Neuronal stem cell (in vitro differentiated cells): ENCODE data around the gene SCNN1A. TPM values are rescaled to one million over a fixed set of nuclear protein-coding genes. Genes with fewer than 3 reads are reported as not detected.

Source experiments
- DNase-seq: peaks from one replicate; pipeline ENCODE4 v3.0.0-alpha.2; 2013; ENCODE audit warnings: low spot score
- H2AFZ ChIP-seq: one replicate; pipeline ENCODE4 v1.6.1; 2013; ENCODE audit warnings: mild to moderate bottlenecking, low read length, inconsistent platforms
- H2AK5ac ChIP-seq: 2 replicates; pipeline ENCODE4 v1.6.1; 2013; ENCODE audit warnings: low read depth, mild to moderate bottlenecking, inconsistent platforms, low read length, moderate library complexity, mixed read lengths
- H2BK120ac ChIP-seq: 2 replicates; pipeline ENCODE4 v1.6.1; 2013; ENCODE audit warnings: low read depth, mild to moderate bottlenecking, inconsistent platforms, low read length, moderate library complexity, mixed read lengths
- H2BK12ac ChIP-seq: one replicate; pipeline ENCODE4 v1.6.1; 2013; ENCODE audit warnings: low read length, inconsistent platforms
- H2BK15ac ChIP-seq: 2 replicates; pipeline ENCODE4 v1.6.1; 2013; ENCODE audit warnings: mild to moderate bottlenecking, low read length, inconsistent platforms, mixed read lengths
- H2BK5ac ChIP-seq: one replicate; pipeline ENCODE4 v1.6.1; 2013; ENCODE audit warnings: inconsistent platforms, mild to moderate bottlenecking, low read length, moderate library complexity
- H3K14ac ChIP-seq: one replicate; pipeline ENCODE4 v1.6.1; 2013; ENCODE audit warnings: low read length, inconsistent platforms
- H3K18ac ChIP-seq: 2 replicates; pipeline ENCODE4 v1.6.1; 2013; ENCODE audit warnings: low read length, inconsistent platforms
- H3K23ac ChIP-seq: 2 replicates; pipeline ENCODE4 v1.6.1; 2013; ENCODE audit warnings: low read depth, mild to moderate bottlenecking, mixed read lengths, low read length, inconsistent platforms; ENCODE audit not compliant: poor library complexity
- H3K27ac ChIP-seq: replicated peaks from 3 replicates; pipeline ENCODE4 v1.5.1; 2013; ENCODE audit warnings: low read length, inconsistent platforms
- H3K27me3 ChIP-seq, 3 experiments: 2 replicates each; pipeline ENCODE4 v1.6.1; 2013; ENCODE audit warnings: low read length in 3 of 3, mild to moderate bottlenecking in 2 of 3, inconsistent platforms in 1 of 3, low read depth in 1 of 3, mixed read lengths in 1 of 3, moderate library complexity in 1 of 3; ENCODE audit not compliant: control insufficient read depth in 3 of 3, insufficient read depth in 3 of 3
- H3K36me3 ChIP-seq, 2 donors: replicated peaks in 1 of 2; 2 replicates each; pipeline ENCODE4 v1.6.1; 2013; ENCODE audit warnings: low read length in 2 of 2; ENCODE audit not compliant: control insufficient read depth in 2 of 2, insufficient read depth in 2 of 2
- H3K4ac ChIP-seq: 2 replicates; pipeline ENCODE4 v1.6.1; 2013; ENCODE audit warnings: inconsistent platforms, mild to moderate bottlenecking, low read length, moderate library complexity
- H3K4me1 ChIP-seq, 2 donors: 1 replicate in 1 of 2; 2 replicates in 1 of 2; pipeline ENCODE4 v1.6.1; 2013; ENCODE audit warnings: low read length in 2 of 2, low read depth in 1 of 2; ENCODE audit not compliant: control insufficient read depth in 2 of 2, insufficient read depth in 1 of 2
- H3K4me2 ChIP-seq: one replicate; pipeline ENCODE4 v1.6.1; 2013; ENCODE audit warnings: mild to moderate bottlenecking, low read length, inconsistent platforms; ENCODE audit not compliant: insufficient read depth, poor library complexity, severe bottlenecking
- H3K4me3 ChIP-seq, 2 donors: 2 replicates each; pipeline ENCODE4 v1.5.1; 2013; ENCODE audit warnings: low read length in 2 of 2, mild to moderate bottlenecking in 2 of 2, inconsistent platforms in 1 of 2, moderate library complexity in 1 of 2
- H3K79me1 ChIP-seq: one replicate; pipeline ENCODE4 v1.6.1; 2013; ENCODE audit warnings: low read depth, mild to moderate bottlenecking, inconsistent platforms, low read length, moderate library complexity
- H3K9ac ChIP-seq: one replicate; pipeline ENCODE4 v1.6.1; 2013; ENCODE audit warnings: mild to moderate bottlenecking, low read depth, low read length, inconsistent platforms; ENCODE audit not compliant: poor library complexity
- H3K9me3 ChIP-seq, 2 donors: replicated peaks in 1 of 2; 2 replicates each; pipeline versions ENCODE3 to v1.6.1; 2013; ENCODE audit warnings: low read length in 2 of 2, mild to moderate bottlenecking in 2 of 2, inconsistent platforms in 1 of 2, low read depth in 1 of 2, mixed read lengths in 1 of 2, moderate library complexity in 1 of 2; ENCODE audit not compliant: control insufficient read depth in 2 of 2, insufficient read depth in 1 of 2
- H4K8ac ChIP-seq: one replicate; pipeline ENCODE4 v1.6.1; 2013; ENCODE audit warnings: low read depth, mild to moderate bottlenecking, inconsistent platforms, low read length, moderate library complexity
- H4K91ac ChIP-seq: one replicate; pipeline ENCODE4 v1.6.1; 2013; ENCODE audit warnings: low read length, low read depth, mild to moderate bottlenecking, inconsistent platforms; ENCODE audit not compliant: poor library complexity
- whole genome bisulfite sequencing, 2 donors: extraction: QIAGEN DNeasy Blood & Tissue Kit; methylation state at CpG; one replicate each; pipeline ENCODE4 v1.1.7; 2013; ENCODE audit warnings: missing lambda C conversion rate in 2 of 2, mixed read lengths in 1 of 2; ENCODE audit not compliant: insufficient read length in 2 of 2, insufficient replicate concordance in 1 of 2; ENCODE audit errors: extremely low coverage in 2 of 2; 5-methylcytosine and 5-hydroxymethylcytosine counted together
- polyA plus RNA-seq, 2 experiments: library from polyadenylated mRNA; stranded (reverse); fragments of 200-250 nt; gene quantifications; one replicate each; pipeline ENCODE4 v1.2.3, GENCODE V29; 2013

SCNN1A gene
- polyA plus RNA-seq (2013, experiment 1 of 2): 0.40 TPM
- 0.68 TPM for polyA plus RNA-seq (2013, experiment 2 of 2)

DNA sequence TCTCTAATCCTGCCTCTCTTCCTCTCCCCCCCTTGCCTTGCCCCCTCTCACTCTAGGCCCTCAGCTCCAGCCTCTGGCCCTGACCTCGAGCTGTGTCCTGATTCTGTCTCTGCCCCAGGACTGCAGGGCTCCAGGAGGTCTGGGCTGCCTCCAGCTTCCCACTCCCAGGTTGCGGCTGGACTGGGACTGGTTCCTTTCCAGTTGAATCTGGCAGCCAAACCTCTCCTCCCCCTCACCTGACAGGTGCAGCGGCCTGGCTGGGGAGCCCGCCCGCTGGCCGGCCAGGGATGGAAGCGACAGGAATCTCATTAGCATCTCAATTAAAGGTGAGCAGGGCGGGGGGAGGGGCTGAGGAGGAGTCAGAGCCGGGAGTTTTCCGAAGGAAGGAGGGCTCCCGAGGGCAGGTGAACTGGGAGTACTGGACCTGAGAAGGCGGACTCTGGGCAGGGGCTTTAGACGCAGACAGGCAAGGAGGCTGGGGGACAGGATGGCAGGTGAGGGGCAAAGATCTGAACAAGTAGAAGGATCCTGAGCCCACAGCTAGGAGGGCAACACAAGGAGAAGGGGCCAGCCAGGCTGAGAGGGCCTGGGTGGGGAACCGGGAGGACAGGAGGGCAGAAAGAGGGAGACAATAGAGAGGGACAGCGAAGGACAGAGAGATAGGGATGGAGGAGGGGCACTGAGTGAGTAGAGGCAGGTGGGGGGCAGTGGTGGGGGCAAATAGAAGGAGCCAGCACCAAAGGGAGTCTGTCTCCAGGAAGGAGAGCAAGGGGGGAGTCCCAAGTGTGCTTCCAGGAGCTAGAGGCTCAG lies at the start of gene SCNN1A:
Gene SCNN1A, minus strand, starts transcription at position 295 of the 810 bp plus-strand sequence. CDS start 780 bp downstream, outside the sequence.
- no peak for DNase-seq
- Histone ChIP-seq H3K18ac (peak within 1 kb of the TSS; percentile 92), H3K4me1 (peaks cover 46 to 53% of the 10 kb centered on the region in 2 donors), H3K36me3 (no peaks in the 10 kb centered on the region), H2AK5ac (peak within 1 kb of the TSS; percentile 79), H4K91ac (peak within 1 kb of the TSS; percentile 11), H3K4ac (no peak within 1 kb of the TSS), H3K14ac (peak within 1 kb of the TSS; percentile 10), H2BK15ac (peak within 1 kb of the TSS; percentile 94), H3K23ac (peak within 1 kb of the TSS; percentile 74), H3K9me3 (no peaks in the 10 kb centered on the region), H2BK5ac (peak within 1 kb of the TSS; percentile 15), H2BK120ac (peak within 1 kb of the TSS; percentile 84), H2AFZ (peak within 1 kb of the TSS; percentile 90), H2BK12ac (peak within 1 kb of the TSS; percentile 98), H4K8ac (peak within 1 kb of the TSS; percentile 95), H3K27me3 (peaks cover 0 to 12% (median 0%) of the 10 kb centered on the region in 3 experiments), H3K79me1 (no peaks in the 10 kb centered on the region), H3K4me3 (no peak within 1 kb of the TSS), H3K27ac (no peak within 1 kb of the TSS), H3K9ac (peak within 1 kb of the TSS; percentile 65), H3K4me2 (peak within 1 kb of the TSS; percentile 34)
- no CpG with 5 or more reads among the region's 15 CpGs for WGBS, 2 donors

DNA sequence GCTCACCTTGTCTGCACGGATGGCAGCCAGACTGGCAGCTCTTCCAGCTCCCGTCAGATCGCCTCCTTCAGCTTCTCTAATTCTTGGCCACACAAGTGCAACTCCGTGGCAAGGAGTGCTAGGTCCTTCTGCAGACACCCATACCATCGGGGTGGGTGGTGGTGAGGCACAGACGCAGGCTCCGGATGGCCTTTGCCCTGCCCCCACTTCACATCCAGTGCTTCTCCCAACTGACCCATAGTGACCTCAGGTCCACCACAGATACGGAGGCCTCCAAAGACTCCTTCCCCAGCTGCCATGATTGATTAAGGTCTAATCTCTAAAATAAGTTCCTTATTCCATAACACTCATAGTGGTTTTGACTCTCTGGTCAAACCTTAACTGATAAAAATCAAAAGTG lies 49.5 kb upstream of the SCNN1A start:
- H3K18ac ChIP-seq: peak overlapping the region; percentile 40
- H2BK5ac ChIP-seq: no peak overlapping the region
- no peak overlapping the region for H3K27ac ChIP-seq
- H3K79me1 ChIP-seq: no peaks in the 10 kb centered on the region
- H3K23ac ChIP-seq: no peak overlapping the region
- no peak overlapping the region for H2BK120ac ChIP-seq
- no peak overlapping the region for H3K4me2 ChIP-seq
- WGBS, 2 donors: no CpG with 5 or more reads among the region's 8 CpGs
- no peaks in the 10 kb centered on the region for H3K9me3 ChIP-seq
- peak overlapping the region; percentile 51 for H2AK5ac ChIP-seq
- no peak overlapping the region for H2BK12ac ChIP-seq
- H3K14ac ChIP-seq: no peak overlapping the region
- H3K27me3 ChIP-seq: no peaks in the 10 kb centered on the region
- no peaks in the 10 kb centered on the region for H3K36me3 ChIP-seq
- H3K9ac ChIP-seq: no peak overlapping the region
- no peak overlapping the region for H2BK15ac ChIP-seq
- DNase-seq: no peak
- no peak overlapping the region for H4K8ac ChIP-seq
- peaks cover 1 to 4% of the 10 kb centered on the region in 2 donors for H3K4me1 ChIP-seq
- no peak overlapping the region for H4K91ac ChIP-seq
- H3K4ac ChIP-seq: no peak overlapping the region
- H3K4me3 ChIP-seq: no peak overlapping the region
- no peak overlapping the region for H2AFZ ChIP-seq

DNA sequence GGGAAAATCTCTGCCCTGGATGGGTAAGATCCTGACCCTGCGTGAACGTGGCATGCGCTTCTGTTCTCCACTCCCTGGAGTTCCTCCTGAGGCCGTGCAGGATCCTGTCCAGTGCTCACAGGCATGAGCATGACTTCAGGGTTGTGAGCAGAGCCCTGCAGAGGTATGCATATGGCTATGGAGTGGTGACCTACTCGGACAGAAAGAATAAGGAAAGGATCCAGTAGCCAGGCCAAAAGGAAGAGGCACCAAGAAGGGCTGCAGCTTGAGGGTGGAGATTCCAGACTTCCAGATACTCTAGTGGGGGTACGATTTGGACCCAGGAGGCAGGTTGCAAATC lies 48.6 kb upstream of the SCNN1A start:
- Histone ChIP-seq H3K9ac (no peak overlapping the region), H3K18ac (peak overlapping the region; percentile 20), H3K79me1 (no peaks in the 10 kb centered on the region), H2AFZ (peak overlapping the region; percentile 72), H3K4me1 (peaks cover 1 to 4% of the 10 kb centered on the region in 2 donors), H3K4me3 (no peak overlapping the region), H3K4ac (no peak overlapping the region), H2BK5ac (no peak overlapping the region), H2AK5ac (no peak overlapping the region), H3K27me3 (no peaks in the 10 kb centered on the region), H2BK120ac (no peak overlapping the region), H3K14ac (no peak overlapping the region), H2BK12ac (no peak overlapping the region), H4K8ac (no peak overlapping the region), H3K23ac (no peak overlapping the region), H3K9me3 (no peaks in the 10 kb centered on the region), H3K4me2 (no peak overlapping the region), H3K36me3 (no peaks in the 10 kb centered on the region), H2BK15ac (no peak overlapping the region), H4K91ac (no peak overlapping the region), H3K27ac (no peak overlapping the region)
- no CpG with 5 or more reads among the region's 6 CpGs for WGBS, 2 donors
- DNase-seq: no peak

DNA sequence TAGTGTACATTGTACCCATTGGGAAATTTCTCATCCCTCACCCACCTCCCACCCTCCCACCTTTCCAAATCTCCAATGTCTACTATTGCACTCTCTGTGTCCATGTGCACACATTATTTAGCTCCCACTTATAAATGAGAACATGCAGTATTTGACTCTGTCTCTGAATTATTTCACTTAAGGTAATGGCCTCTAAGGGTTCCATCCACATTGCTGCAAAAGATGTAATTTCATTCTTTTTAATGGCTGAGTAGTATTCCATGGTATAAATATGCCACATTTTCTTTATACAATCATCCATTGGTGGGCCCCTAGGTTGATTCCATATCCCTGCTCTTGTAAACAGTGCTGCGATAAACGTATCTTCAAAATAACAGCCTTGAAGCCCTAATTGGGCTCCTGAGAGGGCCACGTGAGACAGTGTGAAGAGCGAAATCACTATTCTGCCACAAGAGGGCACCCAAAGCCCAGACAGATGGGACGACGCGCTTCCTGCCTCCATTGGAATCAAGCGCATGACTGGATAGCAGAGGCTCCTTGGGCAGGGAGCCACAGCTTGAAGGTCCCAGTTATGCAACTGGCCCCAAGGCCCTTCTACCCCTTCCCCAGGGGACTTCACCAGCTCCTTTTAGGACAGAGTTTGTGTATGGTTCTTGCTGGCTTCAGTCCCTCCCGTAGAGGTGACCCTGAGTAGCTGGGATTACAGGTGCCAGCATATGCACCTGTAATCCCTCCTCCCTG lies 48.1 kb upstream of the SCNN1A start:
- Histone ChIP-seq H3K27me3 (no peaks in the 10 kb centered on the region), H2BK12ac (no peak overlapping the region), H3K23ac (no peak overlapping the region), H4K8ac (no peak overlapping the region), H2BK120ac (no peak overlapping the region), H3K18ac (peak overlapping the region; percentile 20), H2AK5ac (no peak overlapping the region), H3K4me1 (peaks cover 1 to 4% of the 10 kb centered on the region in 2 donors), H3K4ac (no peak overlapping the region), H3K14ac (no peak overlapping the region), H3K4me2 (no peak overlapping the region), H3K4me3 (no peak overlapping the region), H3K36me3 (no peaks in the 10 kb centered on the region), H3K27ac (no peak overlapping the region), H2BK5ac (no peak overlapping the region), H3K79me1 (no peaks in the 10 kb centered on the region), H3K9me3 (no peaks in the 10 kb centered on the region), H2AFZ (peak overlapping the region; percentile 72), H2BK15ac (no peak overlapping the region), H3K9ac (no peak overlapping the region), H4K91ac (no peak overlapping the region)
- WGBS, 2 donors: no CpG with 5 or more reads among the region's 9 CpGs
- peak; percentile 79 for DNase-seq
